Measurements from ENCODE around the gene C1orf141.

GRCh38 chr1:67124455-67124854 lies 10.3 kb downstream of the C1orf141 start:
- TF ChIP-seq CTCF (conservative IDR thresholded peaks at IDR 0.05 in 1 of 2, IDR thresholded peaks at IDR 0.05 in 1 of 2; ENCODE audit: extremely low read depth in 1 of 2, insufficient read depth in 1 of 2, low read depth in 1 of 2, low read length in 2 of 2) = no peak
- no peak for TF ChIP-seq EZH2 (IDR thresholded peaks at IDR 0.05; ENCODE audit: borderline replicate concordance, low read length)

Measured in mammary epithelial cell (primary cell).